Smooth muscle cell of the brain vasculature (primary cell): ENCODE data around the gene HOXA7.

Experiments used
- DNase-seq: peaks from one replicate; pipeline ENCODE4 v3.0.0-alpha.2; 2012; ENCODE audit warnings: low read depth, low spot score

Gene HOXA7

GRCh38 chr7:27159266-27160144 is 3.0 kb upstream of the HOXA7 start:
- DNase-seq, result no peak

- DNase-seq, result no peak
Observed at GRCh38 chr7:27158436-27159265, 2.2 kb upstream of the HOXA7 start.

GRCh38 chr7:27157702-27158431 is 1.4 kb upstream of the HOXA7 start:
- DNase-seq, result no peak

- no peak for DNase-seq
Observed at GRCh38 chr7:27156916-27157701, 634 bp upstream of the HOXA7 start.

GRCh38 chr7:27155816-27156507 is 513 bp downstream of the HOXA7 start:
- no peak for DNase-seq

GRCh38 chr7:27154901-27155815 is 1.3 kb downstream of the HOXA7 start:
- DNase-seq, result no peak

- no peak for DNase-seq
Observed at GRCh38 chr7:27154369-27154768, 2.1 kb downstream of the HOXA7 start.

GRCh38 chr7:27153526-27153925 is 2.9 kb downstream of the HOXA7 start:
- no peak for DNase-seq

GRCh38 chr7:27152816-27153442 is 3.5 kb downstream of the HOXA7 start:
- no peak for DNase-seq

GRCh38 chr7:27151931-27152815 is 4.3 kb downstream of the HOXA7 start, which contains the start of gene HOXA3:
TSS of gene HOXA3 (minus strand) at chr7:27152583. CDS start at chr7:27110640, 41,943 bp downstream.
- no peak for DNase-seq

GRCh38 chr7:27151341-27151930 is 5.0 kb downstream of the HOXA7 start:
- DNase-seq, result no peak

GRCh38 chr7:27150568-27151340 is 5.7 kb downstream of the HOXA7 start:
- no peak for DNase-seq

- no peak for DNase-seq
Observed at GRCh38 chr7:27149842-27150567, 6.5 kb downstream of the HOXA7 start.

GRCh38 chr7:27148756-27149641 is 7.5 kb downstream of the HOXA7 start:
- DNase-seq, result no peak
